HG02588 (cell line): ENCODE data around the gene CIDEB.
A peak's percentile ranks its signal among the peaks of the same experiment; 100 is the strongest.

Experiments used
- ATAC-seq: cut with Tn5 transposase; IDR thresholded peaks from one replicate; pipeline ENCODE4 v1.9.1; 2021; ENCODE audit warnings: mild to moderate bottlenecking, moderate library complexity; ENCODE audit not compliant: unreplicated experiment

CIDEB gene

DNA sequence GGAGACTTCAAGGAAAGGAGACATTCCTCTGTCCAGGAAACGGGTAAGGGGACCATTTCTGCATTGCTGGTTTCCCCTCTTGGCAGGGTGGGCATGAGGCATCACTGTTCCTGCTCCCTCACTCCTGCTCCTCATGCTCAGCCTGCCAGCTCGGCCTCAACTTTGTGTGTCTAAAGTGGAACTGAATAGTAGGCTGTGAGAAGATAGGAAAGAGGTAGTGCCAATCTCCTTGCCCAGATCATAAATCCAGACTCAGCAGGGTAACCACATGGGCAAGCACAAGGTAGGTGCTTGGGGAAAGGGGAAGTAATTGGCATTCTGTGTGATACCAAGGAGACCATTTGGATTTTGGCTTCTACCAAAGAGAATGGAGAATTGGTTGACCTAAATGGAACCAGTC is 6.1 kb upstream of the CIDEB start:
- no peak for ATAC-seq

DNA sequence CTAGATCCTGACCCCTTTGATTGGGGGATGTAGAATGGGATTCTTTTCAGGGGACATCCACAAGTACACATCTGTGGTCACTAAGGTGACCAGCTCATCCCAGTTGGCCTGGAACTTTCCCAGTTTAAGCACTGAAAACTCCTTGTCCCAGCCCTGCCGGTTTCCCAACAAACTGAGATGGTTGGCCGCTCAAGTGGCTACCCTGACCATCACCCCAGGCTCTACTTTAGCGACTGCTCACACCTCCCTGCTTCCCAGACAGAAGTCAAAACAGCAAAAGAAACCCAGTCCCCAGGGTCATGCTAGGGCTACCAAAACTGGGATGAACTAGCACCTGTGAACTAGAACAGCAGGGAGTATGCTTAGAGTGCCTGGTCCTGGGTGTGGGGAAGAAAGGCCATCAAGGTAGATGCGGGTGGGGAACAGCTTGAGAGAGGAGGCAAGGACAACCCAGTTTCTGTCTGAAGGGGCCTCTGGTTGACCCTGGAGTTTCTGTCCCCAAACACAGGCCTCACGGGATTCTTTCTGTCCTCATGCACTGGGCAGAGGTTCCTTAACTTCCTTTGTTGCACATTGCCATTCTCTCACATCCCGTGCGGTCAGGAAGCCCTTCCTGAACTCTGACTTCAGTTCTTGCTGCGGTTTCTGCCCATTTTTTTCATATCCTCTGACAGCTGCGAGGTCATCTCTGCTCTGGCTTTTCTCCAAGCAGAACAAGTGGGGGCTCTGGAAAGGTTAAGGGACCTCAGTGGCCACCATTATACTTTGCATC is 5.1 kb upstream of the CIDEB start:
- no peak for ATAC-seq

DNA sequence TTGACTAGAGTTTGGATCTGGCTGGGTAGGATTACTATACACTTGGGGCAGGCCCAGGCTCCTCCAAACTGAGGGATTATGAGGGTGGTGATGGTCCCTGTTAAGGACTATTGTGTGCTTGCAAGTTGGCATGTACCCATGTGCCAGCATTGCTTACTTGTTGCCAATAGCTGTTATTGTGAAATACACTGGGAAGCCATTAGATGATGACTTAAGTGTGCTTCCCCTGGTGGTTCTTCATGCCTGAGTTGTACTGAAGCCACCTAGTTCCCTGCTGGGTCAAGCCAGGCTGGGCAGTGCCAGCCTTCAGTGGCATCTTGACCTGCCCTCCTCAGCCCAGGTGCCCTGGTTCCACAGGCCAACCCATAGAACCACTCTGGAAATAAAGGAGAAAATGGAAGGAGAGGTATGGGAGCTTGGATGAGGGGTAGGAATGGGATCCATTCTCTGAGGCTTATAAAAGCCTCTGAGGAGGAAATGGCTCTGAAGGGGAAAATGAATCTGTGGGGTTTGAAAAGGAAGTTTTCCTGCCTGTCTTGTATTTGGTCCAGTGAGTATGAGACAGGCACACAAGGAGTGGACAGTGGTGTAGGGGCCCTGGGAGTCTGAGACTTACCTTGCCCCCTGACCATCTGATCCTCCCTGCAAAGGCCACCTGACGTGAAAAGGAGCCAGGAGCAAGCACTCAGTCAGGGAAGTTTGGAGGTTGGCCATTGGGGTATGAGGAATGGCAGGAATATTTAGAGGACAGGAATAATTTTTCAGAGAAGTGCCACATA is 4.2 kb upstream of the CIDEB start:
- no peak for ATAC-seq

DNA sequence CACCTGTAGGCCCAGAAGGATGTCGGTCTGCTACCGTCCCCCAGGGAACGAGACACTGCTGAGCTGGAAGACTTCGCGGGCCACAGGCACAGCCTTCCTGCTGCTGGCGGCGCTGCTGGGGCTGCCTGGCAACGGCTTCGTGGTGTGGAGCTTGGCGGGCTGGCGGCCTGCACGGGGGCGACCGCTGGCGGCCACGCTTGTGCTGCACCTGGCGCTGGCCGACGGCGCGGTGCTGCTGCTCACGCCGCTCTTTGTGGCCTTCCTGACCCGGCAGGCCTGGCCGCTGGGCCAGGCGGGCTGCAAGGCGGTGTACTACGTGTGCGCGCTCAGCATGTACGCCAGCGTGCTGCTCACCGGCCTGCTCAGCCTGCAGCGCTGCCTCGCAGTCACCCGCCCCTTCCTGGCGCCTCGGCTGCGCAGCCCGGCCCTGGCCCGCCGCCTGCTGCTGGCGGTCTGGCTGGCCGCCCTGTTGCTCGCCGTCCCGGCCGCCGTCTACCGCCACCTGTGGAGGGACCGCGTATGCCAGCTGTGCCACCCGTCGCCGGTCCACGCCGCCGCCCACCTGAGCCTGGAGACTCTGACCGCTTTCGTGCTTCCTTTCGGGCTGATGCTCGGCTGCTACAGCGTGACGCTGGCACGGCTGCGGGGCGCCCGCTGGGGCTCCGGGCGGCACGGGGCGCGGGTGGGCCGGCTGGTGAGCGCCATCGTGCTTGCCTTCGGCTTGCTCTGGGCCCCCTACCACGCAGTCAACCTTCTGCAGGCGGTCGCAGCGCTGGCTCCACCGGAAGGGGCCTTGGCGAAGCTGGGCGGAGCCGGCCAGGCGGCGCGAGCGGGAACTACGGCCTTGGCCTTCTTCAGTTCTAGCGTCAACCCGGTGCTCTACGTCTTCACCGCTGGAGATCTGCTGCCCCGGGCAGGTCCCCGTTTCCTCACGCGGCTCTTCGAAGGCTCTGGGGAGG is 3.1 kb upstream of the CIDEB start, which contains the start of gene LTB4R:
LTB4R (plus strand) TSS at position 857 of the 959 bp plus-strand sequence. CDS start 4,150 bp downstream, outside the sequence.
- ATAC-seq = peak; percentile 53

DNA sequence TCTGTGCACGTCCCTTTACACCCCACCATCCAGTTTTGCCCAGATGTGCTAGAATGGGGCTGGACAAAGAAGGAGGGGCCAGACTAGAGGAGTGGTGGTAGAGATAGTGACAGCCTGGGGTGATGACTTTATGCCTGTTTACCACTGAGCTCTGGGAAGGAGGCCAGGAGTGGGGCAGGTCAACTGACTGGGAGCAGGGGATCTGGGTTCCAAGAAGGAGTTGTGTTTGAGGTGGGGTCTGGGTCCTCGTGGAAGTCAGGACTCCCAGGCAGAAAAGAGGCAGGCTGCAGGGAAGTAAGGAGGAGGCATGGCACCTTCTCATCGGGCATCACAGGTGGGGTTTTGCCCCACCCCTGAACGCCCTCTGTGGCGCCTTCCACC is 2.5 kb upstream of the CIDEB start:
- no peak for ATAC-seq

DNA sequence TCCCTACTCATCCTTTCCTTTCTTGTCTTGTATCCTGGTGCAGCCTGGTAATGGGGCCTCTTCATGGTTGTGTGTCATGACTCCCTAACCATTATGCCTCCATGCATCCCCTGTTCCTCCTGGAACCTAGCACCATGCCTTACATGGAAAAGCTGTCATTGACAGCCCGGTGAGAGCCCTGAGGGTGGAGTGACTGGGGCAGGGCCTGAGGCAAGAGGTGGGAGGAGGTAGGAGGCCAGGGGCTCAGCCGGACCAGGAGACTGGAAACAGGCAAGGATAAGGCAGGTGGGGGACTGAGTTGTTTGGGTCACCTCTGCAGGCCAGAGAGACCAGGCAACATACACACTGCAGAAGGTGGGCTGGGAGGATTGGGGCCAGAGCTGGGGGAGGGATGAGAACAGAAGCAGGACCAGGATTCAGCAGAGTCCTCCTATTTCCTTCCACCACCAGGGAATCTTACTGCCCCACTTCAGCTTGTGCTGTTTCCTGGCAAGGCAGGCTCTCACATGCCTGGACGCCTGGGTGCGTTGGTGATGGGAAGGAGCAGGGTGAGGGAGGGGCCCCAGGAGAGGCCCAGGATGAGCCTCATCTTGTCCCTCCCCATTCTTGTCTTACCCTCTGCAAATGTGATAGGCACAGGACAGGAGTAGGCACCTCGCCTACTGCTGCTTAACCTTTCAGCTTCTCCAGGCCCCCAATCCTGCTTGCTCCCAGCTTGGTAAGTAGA is 1.9 kb upstream of the CIDEB start, which contains the start of gene LTB4R2:
LTB4R2 (plus strand) TSS at position 603 of the 727 bp plus-strand sequence. CDS start 525 bp downstream, outside the sequence.
- ATAC-seq = no peak

DNA sequence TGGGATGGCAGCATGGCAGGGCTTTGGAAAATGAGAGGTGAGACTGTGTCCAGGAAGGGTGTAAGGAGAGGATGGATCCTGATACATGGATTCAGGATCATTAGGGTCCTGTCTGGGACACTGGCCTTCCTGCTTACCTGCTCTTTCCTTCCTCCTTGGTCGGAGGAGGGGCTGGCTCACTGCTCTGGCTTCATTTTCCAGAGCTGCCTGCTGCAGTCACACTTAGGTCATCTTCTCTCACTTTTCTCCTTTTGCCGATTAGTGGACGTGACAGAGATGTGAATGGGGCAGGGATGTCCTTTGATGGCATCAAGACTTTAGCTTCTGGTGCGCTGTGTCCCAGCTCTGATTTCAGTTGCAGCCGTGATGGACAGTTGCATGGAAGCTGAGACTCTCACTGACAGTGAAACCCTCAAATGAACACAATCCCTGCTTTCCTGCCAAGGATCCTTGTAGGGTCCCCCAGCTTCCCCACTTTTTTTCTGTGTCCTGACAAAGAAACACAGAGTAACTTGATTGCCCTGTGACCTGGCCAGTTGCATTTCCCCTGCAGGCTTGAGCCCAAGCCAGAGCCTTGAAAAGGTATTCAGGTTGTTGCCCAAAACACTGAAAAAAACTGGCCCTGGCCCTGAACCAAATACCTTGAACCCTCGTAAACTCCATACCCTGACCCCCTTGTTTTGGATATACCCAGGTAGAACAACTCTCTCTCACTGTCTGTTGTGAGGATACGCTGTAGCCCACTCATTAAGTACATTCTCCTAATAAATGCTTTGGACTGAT is 756 bp upstream of the CIDEB start:
- ATAC-seq = no peak

DNA sequence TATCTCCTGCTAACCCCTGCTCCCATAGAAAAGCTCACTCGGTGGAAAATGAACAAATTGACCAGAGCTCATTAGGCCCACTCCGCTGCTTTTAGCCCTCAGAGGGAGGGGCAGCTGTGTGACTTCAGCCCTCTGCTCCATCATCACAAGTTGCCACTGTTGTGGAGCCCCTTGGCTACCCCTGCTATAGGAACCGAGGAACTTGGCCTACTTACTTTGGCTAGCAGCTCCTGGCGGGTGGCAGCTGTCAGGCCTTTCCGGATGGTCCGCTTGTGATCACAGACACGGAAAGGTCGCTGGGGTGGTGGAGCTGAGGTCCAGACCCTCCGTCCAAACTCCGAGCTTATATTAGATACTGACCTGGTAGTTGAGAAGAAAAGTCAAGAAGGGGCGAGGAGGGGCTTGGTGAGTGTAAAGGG is 612 bp downstream of the CIDEB start:
- ATAC-seq = no peak

DNA sequence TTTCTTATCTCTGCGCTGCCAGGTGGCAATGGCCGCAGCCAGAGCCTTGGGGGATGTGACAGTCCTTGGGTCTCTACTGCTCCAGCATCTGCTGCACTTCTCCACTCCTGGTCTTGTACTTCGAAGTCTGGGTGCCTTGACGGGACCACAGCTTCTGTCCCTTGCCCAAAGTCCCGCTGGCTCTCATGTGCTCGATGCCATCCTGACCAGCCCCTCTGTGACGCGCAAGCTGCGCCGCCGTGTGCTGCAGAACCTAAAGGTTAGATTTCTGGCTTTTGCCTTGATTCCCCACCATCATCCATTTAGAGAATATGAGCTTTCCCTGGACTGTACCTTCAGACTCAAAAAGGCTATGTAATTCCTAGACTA is 3.8 kb downstream of the CIDEB start:
- ATAC-seq = no peak

DNA sequence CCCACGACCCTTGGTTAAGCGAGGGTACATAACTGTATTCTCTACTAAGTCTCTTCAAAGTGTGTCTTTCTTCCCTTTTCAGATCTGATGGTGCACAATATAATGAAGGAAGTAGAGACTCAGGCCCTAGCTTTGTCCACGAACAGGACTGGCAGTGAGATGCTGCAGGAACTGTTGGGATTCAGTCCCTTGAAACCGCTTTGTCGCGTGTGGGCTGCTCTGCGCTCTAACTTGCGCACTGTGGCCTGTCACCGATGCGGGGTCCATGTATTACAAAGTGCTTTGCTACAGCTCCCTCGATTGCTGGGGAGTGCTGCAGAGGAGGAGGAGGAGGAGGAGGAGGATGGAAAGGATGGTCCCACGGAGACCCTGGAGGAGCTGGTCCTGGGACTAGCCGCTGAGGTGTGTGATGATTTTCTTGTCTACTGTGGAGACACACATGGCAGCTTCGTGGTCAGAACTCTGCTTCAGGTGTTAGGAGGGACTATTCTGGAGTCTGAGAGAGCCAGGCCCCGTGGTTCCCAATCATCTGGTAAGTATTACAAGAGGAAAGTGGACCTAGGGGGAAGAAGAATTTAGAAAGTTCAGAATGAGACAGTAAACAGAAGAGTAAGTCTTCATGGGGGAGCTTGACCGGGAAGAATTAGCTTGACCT is 7.3 kb downstream of the CIDEB start:
- no peak for ATAC-seq

DNA sequence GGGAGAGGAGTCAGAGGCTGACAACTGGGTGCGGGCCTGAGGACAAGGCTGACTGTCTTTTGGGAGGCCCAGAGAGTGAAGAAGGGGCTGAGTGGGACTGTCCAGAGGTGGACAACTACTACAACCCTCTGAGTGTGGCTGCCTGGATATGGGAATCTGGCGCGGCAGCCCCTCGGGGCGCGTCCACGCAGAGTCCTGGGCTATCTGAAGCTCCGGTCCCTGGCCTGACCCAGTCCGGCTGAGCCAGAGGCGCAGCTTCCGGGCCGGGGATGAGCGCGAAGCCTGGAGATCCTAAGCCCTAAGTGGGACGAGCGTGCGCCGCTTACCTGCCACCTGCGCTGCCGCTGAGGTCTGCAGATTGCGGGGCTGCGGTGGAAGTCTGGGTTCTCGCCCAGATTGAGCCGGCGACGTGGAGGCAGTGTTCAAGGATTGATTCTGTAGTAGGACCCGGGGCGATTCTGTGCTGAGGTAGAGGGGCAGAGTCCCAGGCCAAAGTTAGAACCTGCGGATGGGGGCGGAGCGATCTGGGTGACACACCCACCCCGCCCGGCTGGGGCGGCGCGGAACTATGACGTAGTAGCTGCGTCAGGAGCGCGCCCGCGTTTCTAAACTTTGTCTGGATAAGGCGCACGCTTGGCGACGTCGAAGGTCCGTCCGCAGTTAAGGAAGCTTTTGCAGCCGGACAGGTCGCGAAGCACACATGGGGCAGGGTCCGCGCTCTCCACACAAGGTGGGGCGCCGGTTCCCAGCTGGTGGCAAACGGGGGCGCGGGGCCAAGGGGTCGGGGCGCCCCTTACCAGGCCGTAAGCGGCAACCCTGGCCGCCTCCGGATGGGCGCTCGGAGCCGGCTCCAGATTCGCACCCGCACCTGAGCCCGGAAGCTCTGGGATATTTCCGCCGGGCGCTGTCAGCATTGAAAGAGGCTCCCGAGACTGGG is 8.3 kb downstream of the CIDEB start, which contains the start of the genes DHRS1 and NOP9:
DHRS1 (minus strand) TSS at position 526 of the 937 bp plus-strand sequence. CDS start 674 bp downstream, outside the sequence.
NOP9 (plus strand) TSS at position 596 of the 937 bp plus-strand sequence; CDS start at position 701, 105 bp downstream.
- ATAC-seq = peak; percentile 59

DNA sequence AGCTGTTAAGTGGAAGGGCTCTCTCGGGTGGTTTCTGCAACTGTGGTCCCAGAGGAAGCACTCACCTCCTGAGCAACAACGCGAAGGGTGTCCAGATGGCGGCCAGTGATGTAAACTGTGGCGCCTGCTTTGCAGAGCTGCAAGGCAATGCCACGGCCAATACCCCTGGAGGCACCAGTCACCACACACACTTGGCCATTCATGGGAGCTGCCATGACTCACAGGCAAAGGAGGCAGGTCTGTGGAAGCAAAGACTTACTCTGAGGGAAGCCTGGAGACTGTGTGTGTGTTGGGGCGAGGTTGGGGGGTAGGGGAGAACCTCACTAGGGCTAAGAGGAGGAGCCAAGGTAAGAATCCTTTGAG is 8.9 kb downstream of the CIDEB start:
- no peak for ATAC-seq

DNA sequence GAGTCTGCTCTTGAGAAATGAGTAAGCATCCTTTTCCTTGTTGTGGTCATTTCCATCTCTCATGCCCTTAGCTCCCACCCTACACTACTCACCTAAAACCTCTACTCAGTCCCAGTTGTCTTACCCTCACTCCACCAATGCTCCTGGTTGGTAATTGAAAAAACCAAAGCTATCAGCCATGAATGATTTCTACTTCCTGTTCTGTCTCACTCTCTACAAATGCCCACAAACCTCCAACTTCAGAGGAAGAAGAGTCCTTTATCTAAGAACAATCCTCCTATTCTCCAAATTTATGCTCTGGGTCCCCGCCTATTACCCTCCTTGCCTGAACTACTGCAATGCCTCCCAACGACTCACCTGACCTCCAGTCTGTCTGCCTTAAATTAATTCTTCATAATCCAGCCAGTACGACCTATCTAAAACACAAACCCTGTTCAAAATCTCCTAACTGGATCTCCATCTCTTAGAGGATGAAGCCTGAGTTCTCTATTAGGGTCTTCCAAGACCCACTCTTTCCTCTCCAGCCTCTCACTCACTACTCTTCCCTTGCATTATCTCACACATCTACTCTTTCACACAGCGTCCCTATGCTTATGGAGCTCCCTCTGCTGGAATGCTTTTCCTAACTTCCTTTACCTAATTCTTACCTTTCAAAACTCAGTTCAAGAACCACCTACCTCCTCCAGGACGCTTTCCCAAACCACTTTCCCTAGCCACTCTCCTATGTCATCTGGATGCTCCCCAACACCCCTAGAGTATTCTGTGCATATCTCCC is 10.4 kb downstream of the CIDEB start:
- ATAC-seq = peak; percentile 10

DNA sequence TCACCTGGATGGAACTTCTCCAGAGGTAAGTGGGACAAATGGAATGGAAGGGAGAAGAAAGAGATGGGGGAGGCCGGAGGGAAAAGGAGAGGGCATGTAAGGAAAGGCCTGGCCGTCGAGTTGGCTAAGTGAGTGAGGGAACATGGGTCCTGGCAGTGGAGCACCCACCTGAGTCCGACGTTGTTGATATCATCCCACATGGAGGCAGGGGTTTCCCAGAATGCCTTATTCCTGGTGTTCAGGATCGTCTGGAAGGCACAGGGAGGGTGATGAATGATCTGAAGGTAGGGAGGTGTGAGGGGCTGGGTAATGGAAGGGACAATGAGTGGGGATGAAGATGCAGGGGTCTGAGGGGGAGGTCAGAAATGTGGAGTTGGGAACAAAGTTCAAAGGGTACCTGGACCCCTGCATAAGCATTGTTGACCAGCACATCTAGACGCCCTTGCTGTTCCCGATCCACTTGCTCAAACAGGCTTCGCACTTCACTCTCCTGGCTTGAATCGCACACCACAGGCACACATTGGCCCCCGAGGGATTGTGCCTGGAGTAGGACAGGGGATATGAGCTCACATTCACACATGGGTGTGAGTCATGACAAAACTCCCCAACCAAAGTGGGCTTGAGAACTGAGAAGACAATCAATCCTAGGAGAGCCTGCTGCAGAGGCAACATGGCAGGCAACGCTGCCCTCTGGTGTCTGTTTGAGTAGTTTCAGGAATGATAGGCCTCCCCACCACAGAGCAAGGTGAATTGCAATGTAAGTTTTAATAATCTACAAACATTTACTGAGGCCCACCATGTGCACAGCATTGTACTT is 11.2 kb downstream of the CIDEB start:
- ATAC-seq = peak; percentile 39

DNA sequence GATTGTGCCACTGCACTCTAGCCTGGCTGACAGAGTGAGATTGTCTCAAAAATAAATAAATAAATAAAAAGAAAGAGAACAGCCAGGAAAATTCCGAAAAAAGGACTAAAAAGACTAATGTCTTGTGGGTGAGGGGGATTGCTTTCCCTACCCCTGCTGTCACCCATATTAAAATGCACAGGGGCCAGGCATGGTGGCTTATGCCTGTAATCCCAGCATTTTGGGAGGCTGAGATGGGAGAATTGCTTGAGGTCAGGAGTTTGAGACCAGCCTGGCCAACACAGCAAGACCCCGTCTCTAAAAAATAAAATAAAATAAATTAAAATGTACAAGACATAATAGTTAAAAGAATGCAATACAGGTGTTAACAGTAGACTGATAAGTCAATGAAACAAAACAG is 14.3 kb downstream of the CIDEB start:
- ATAC-seq = no peak
